ENCODE measurements around the gene CRTC1. TPM values are rescaled to one million over a fixed set of nuclear protein-coding genes. Genes with fewer than 3 reads are reported as not detected.

CRTC1 gene
- total RNA-seq, 1 experiment from 2014 or later: 18.1 TPM

DNA sequence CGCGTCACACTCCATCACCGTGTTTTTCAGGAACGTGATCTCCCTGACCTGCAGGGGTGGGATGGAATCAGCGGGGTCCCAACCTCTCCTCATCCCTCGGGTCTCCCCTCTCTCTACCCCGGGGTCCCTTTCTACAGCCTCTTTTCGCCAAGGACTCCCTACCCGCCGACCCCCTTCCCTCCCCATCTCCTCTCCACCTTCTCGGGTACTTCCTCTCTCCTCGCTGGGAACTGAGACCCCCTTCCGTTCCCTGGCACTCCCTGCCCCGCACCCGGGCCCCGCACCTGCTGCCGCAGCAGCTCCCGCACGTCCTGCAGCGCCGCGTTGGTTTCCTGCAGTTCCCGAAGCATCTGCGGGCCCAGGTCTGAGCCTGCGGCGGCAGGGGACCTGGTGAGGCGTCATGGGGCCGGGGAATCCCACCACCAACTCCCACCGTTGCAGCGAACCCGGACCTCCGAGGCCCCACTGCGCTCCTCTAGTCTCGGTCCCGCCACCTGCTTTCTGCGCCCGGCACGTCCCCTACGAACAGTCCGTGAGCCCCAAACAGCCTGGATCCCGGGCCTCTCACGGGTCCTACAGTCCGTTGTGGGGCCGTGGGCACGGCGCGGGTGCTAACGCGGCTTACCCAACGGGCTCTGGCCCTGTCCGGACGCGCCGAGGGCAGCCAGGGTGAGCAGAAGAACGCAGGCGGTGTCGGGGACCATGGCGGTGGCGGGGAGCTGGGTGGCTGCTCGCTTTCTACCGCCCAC lies 107.3 kb downstream of the CRTC1 start, which contains the start of gene COMP:
TSS of gene COMP (minus strand) at position 740 of the 749 bp plus-strand sequence. CDS start at position 704, 36 bp downstream.
- CTCF ChIA-PET: no interaction called here
- DNase-seq (ENCODE audit: low spot score): no peak

DNA sequence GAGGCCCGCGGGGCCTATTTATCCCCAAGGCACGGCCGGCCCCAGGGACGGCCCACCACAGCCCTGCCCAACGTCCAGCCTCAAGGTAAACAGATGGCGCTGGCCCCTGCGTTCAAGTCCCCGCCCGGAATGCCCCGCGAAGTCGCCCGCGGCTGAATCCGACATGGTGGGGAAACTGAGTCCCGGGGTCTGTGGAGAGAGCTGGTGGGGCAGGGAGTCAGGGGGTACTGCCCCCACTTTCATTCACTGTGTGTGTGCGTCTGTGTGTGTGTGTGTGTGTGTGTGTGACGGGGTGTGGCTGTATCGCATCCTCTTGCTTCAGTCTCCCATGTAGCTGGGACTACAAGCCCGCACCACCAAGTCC lies 107.8 kb downstream of the CRTC1 start:
- no TSS peak for BruUV-seq (replicated peaks)
- CTCF ChIA-PET: no interaction called here
- Histone ChIP-seq H3K4me3 (ENCODE audit: low read depth, low read length, poor library complexity, severe bottlenecking) (no peak overlapping the region), H3K36me3 (ENCODE audit: insufficient read depth, low read length, poor library complexity, severe bottlenecking) (no peaks in the 10 kb centered on the region), H3K27me3 (replicated peaks; ENCODE audit: insufficient read depth, low read depth, low read length, poor library complexity) (peaks cover 50% of the 10 kb centered on the region), H3K4me1 (ENCODE audit: insufficient read depth, low read length, poor library complexity, severe bottlenecking) (peaks cover 6% of the 10 kb centered on the region), H3K27ac (ENCODE audit: low read depth, low read length, poor library complexity, severe bottlenecking) (no peak overlapping the region), H3K9me3 (ENCODE audit: low read depth, low read length, poor library complexity, severe bottlenecking) (no peaks in the 10 kb centered on the region)
- POLR2A ChIA-PET (ENCODE audit: low non-redundant PET): no interaction called here
- intact Hi-C loops (cut with micrococcal nuclease; ENCODE audit: unreplicated experiment): no loop called here
- TF ChIP-seq, protein P1, sequence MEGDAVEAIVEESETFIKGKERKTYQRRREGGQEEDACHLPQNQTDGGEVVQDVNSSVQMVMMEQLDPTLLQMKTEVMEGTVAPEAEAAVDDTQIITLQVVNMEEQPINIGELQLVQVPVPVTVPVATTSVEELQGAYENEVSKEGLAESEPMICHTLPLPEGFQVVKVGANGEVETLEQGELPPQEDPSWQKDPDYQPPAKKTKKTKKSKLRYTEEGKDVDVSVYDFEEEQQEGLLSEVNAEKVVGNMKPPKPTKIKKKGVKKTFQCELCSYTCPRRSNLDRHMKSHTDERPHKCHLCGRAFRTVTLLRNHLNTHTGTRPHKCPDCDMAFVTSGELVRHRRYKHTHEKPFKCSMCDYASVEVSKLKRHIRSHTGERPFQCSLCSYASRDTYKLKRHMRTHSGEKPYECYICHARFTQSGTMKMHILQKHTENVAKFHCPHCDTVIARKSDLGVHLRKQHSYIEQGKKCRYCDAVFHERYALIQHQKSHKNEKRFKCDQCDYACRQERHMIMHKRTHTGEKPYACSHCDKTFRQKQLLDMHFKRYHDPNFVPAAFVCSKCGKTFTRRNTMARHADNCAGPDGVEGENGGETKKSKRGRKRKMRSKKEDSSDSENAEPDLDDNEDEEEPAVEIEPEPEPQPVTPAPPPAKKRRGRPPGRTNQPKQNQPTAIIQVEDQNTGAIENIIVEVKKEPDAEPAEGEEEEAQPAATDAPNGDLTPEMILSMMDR (conservative IDR thresholded peaks at IDR 0.05; ENCODE audit: low read depth, low read length): no peak
- TF ChIP-seq EZH2 (IDR thresholded peaks at IDR 0.05; ENCODE audit: borderline replicate concordance, low read depth, low read length, poor library complexity, severe bottlenecking): no peak
- no peak for DNase-seq (ENCODE audit: low spot score)

More for the DNA sequence above, 107.3 kb downstream of the CRTC1 start, which contains the start of gene COMP:
- Histone ChIP-seq H3K36me3 (ENCODE audit: insufficient read depth, low read length, poor library complexity, severe bottlenecking) (no peaks in the 10 kb centered on the region), H3K9me3 (ENCODE audit: low read depth, low read length, poor library complexity, severe bottlenecking) (no peaks in the 10 kb centered on the region), H3K27ac (ENCODE audit: low read depth, low read length, poor library complexity, severe bottlenecking) (no peak within 1 kb of the TSS), H3K4me1 (ENCODE audit: insufficient read depth, low read length, poor library complexity, severe bottlenecking) (peaks cover 6% of the 10 kb centered on the region), H3K4me3 (ENCODE audit: low read depth, low read length, poor library complexity, severe bottlenecking) (peak within 1 kb of the TSS; percentile 29), H3K27me3 (replicated peaks; ENCODE audit: insufficient read depth, low read depth, low read length, poor library complexity) (peaks cover 50% of the 10 kb centered on the region)
- intact Hi-C loops (cut with micrococcal nuclease; ENCODE audit: unreplicated experiment): no loop called here
- no TSS peak for BruUV-seq (replicated peaks)
- POLR2A ChIA-PET (ENCODE audit: low non-redundant PET): no interaction called here
- TF ChIP-seq EZH2 (IDR thresholded peaks at IDR 0.05; ENCODE audit: borderline replicate concordance, low read depth, low read length, poor library complexity, severe bottlenecking): peak; percentile 98
- TF ChIP-seq, protein P1 (conservative IDR thresholded peaks at IDR 0.05; ENCODE audit: low read depth, low read length): no peak

DNA sequence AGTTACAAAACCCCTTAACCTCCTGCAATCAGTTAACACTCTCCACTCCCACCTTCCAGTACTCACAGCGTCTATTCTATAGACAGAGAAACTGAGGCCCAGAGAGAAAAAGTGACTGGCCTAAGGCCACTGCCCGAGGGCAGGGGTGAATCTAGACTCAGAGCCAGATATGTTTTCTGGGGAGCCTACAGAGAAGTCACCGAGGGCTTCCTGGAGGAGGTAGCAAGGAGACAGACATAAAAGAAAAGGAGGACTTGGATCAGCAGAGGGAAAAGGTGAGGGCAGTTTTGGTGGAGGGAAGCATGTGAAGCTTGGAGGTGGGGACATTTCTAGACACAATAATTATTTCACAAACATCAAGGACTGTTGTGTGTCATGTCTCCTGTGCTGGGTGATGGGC lies 109.2 kb downstream of the CRTC1 start:
- no peak for DNase-seq (ENCODE audit: low spot score)
- CTCF ChIA-PET: no interaction called here
- Histone ChIP-seq H3K9me3 (ENCODE audit: low read depth, low read length, poor library complexity, severe bottlenecking) (no peaks in the 10 kb centered on the region), H3K27me3 (replicated peaks; ENCODE audit: insufficient read depth, low read depth, low read length, poor library complexity) (peaks cover 50% of the 10 kb centered on the region), H3K4me3 (ENCODE audit: low read depth, low read length, poor library complexity, severe bottlenecking) (no peak overlapping the region), H3K27ac (ENCODE audit: low read depth, low read length, poor library complexity, severe bottlenecking) (no peak overlapping the region), H3K4me1 (ENCODE audit: insufficient read depth, low read length, poor library complexity, severe bottlenecking) (peaks cover 6% of the 10 kb centered on the region), H3K36me3 (ENCODE audit: insufficient read depth, low read length, poor library complexity, severe bottlenecking) (no peaks in the 10 kb centered on the region)
- POLR2A ChIA-PET (ENCODE audit: low non-redundant PET): no interaction called here
- no TSS peak for BruUV-seq (replicated peaks)
- TF ChIP-seq, protein P1 (conservative IDR thresholded peaks at IDR 0.05; ENCODE audit: low read depth, low read length): no peak
- intact Hi-C loops (cut with micrococcal nuclease; ENCODE audit: unreplicated experiment): no loop called here
